ENCODE results near the gene TBC1D17.

Gene TBC1D17

DNA sequence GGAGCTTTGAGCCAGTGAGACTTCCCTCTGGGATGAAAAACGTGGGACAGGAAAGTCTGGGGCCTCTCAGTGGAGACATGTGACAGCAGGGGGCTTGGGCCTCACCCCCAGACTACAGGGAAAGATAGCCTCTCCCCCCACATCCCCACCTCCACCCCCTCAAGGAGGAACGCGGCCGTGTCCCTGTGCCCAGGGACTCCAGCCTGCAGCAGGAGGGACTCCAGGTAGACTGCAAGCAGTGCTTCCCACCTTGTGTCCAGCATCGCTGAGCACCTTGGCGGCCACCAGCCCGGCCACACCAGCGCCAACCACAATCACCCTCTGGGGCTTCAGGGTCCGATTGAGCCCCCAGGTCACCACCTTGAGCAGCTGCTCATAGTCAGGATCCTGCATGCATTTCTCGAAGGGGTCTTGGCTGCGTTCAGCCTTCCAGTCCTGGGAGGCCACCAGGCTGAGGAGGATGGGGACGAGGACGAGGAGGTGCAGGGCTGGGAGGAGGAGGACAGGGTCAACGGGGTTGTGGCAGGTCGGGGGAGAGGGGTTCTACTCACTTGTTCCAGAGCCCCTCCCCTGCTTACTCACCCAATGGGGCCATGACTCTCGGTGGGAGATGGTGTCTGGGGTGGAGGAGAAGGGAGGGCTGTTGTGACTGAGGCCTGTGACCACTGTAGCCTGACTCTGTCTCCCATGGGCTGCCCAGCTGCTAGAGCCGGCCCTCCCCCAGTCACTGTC is 18.2 kb downstream of the TBC1D17 start:
- peak; percentile 79 for DNase-seq

DNA sequence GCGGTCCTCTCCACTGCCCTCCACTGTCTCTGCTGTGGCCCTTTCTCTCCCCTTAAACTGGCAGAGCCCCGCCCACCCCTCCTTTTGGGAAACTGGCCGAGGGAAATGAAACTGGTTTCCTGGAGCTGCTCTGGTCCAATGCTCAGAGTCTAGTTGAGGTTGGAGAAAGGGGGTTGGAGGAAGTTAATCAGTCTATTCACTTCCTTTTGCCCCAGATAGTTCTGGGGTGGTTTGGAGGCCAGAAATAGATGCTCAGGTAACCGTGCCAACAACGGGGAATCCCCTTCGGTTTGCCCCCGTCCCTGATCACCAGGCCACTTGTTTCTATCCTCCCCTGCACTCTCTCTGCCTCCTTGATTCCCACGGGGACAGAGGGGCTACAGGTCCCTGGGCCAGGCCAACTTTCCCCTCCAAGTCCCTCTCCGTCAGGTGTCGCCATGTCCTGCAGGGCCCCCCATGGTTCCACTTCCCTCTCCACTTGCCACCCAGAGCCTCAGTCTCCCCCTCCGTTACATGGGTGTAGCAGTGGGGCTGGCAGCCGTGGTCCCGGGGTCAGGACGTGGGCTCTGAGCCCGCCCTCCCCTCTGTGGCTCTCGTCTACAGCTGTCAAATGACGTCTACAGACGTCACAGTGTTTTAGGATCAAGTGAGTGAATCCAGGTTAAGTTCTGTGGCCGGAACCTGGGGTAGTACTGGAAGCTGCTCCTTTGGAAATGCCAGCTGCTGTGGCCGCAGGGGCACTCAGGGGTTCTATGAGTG is 19.5 kb downstream of the TBC1D17 start, which contains the start of gene IL4I1:
TSS of gene IL4I1 (minus strand) at position 25 of the 759 bp plus-strand sequence. CDS start 727 bp downstream, outside the sequence.
- peak; percentile 90 for DNase-seq

DNA sequence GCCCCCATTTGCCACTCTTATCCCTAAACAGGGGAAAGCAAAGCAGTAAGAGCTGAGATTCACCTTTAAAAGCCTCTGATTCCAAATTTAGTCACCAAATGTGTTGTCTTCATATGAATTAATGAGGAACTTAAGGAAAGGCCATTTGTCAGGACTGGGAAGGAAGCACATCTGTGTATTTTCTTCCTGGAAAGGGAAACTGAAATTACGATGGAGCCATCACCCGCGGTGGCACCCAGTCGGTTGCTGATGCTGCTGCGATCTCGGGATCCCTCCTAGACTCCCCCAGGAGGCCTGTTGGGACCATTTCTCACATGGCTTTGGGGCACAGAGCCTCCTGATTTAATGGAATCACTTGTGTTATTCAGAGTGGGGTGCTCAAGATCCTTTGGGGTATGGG is 26.6 kb downstream of the TBC1D17 start:
- DNase-seq: no peak

DNA sequence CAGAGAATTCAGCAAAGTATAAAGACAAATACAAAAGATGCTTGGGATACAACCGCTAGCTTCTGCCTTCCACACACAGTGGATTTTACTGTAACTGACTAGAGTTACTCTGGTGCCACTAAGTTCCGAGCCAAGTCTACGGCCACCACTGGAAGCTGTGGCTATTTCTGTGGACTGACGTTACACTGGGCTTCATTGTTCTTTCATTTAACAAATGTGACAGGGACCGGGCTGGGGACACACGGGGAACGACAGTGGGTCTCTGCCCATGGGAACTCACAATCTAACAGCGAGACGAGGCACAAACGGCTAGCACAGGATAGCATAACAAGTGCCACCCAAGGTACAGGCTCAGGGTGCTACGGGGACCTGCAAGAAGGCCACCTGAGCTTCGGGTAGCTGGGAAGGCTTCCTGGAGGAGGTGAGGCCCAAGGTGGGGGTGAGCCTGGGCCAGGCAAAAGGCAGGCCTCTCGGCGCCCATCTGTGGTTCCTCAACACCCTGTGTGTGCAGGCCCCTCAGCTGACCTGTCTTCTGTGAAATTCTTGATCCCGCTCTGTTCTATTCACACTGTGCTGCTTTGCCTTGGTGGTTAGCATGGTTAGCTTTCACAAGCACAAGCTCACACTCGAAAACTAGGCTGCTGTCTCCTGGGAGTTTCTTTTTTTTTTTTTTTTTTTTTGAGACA is 29.5 kb downstream of the TBC1D17 start:
- no peak for DNase-seq

DNA sequence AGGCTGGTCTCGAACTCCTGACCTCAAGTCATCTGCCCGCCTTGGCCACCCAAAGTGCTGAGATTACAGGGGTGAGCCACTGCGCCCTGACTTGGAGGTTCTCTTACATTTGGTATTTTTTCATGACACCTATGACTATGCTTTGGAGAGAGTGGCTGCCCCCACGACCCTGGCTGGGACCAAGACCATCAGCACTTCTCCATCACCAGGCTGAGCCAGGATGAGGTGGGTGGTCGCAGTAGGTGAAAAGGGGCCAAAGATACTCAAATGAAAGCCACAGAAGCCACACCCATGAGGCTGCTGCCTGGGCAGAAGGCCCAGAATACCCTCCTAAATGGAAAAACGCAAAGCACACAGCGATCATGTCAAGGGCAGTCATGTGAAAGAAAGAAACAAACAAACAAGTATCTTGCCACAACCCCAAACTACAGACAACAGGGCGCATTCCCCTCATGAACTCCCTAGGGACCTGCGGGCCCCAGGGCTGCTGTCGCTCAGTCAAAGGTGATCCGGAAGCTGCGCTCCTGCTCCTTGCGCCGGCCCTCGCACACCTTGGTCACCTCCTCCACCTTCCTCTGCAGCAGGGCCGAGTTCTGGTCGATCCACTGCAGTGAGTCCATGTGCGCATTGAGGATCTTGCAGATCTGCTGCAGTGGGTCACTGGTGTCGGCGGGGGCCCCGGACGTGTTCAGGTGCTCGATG is 30.4 kb downstream of the TBC1D17 start:
- DNase-seq: no peak

DNA sequence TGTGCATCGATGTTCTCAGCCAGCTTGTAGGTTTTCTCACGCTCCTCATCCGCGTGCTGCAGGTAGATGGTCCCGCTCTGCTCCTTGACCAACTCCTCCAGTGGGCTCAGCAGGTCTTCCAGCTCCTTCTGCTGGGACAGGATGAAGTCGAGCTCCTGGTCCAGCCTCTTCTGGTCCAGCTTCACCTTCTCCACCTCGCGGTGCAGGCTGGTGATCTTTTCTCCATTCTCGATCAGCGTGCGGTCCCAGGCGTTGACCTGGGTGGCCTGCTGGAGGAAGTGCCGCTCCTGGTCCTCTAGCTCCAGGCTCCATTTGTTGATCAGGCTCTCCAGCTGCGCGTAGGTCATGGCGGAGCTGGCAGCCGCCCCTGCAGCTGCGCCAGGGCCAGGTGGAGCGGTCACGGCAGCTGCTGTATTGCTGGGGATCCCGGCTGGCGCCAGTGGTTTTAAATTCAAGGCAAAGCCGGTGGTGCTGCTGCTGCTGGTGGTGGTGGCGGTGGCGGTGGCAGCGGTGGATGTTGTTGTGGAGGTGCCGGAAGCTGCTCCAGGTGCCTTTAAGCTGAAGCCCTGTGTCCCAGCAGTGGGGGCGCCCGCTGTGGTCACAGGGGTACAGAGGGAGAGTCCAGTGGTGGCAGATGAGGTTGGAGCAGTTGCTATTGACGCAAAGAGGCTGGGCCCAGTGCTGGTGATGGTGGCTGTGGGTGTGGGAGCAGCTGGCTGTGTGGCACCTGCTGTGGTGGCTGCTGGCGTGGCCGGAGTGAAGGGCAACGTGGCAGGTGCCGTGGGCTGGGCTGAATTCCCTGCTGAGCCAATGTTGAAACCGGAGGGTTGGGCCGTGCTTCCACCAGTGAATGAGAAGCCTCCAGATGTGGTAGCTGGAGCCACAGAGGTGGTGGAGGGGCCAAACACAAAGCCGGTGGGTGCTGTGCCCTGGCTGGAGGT is 31.2 kb downstream of the TBC1D17 start:
- no peak for DNase-seq

DNA sequence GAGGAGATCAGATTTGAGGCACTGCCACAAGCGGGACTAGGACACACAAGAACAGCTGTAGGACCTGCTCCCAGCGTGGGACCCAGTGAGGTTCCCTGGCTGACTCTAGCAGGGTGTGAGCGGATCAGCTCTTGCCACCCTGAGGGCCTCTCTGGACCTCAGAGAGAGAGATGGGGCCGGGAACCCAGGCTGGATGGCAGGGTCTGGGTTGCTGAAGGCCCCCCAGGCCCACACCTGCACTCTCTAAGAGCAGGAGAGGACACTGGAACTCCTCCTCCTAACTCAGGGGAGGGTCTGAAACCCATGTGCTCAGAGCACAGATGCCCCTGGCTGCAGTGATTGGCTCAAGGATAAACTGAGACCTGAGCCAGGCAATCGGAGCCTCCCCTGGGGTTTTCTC is 32.7 kb downstream of the TBC1D17 start:
- no peak for DNase-seq

DNA sequence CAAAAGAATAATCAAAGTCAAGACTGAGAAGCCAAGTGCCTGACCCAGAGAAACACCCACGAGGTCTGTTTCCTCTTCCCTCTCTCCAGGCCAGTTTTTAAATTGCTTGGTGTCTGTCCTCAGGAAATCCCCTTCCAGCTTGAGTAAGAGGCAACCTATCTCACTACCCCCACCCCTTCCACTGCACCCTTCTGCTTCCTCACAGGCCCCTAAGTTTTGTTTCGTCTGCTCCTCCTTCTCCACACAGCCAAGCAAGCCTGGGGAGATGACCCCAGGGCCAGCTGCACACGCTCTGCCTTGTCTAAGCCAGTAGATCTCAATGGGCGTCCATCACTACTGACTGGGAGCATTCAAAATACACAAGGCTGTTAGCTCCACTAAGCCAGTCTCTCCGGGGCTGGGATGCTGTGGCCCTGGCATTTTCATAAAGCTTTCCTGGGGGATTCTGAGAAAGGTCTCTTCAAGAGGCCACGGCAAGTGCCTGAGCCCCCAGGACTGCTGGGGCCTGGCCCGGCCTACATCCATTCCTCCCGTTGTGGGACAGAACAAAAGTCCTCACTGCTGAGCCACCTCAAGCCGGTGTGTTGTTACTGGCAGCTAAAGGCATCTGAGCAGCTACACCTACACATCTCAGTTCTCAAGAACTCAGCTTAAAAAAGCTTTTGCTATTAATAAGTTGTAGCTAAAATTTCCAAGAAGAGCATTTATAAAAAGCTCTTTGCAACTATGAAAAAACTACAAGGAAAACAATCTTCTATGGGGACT is 34.1 kb downstream of the TBC1D17 start:
- DNase-seq: no peak

DNA sequence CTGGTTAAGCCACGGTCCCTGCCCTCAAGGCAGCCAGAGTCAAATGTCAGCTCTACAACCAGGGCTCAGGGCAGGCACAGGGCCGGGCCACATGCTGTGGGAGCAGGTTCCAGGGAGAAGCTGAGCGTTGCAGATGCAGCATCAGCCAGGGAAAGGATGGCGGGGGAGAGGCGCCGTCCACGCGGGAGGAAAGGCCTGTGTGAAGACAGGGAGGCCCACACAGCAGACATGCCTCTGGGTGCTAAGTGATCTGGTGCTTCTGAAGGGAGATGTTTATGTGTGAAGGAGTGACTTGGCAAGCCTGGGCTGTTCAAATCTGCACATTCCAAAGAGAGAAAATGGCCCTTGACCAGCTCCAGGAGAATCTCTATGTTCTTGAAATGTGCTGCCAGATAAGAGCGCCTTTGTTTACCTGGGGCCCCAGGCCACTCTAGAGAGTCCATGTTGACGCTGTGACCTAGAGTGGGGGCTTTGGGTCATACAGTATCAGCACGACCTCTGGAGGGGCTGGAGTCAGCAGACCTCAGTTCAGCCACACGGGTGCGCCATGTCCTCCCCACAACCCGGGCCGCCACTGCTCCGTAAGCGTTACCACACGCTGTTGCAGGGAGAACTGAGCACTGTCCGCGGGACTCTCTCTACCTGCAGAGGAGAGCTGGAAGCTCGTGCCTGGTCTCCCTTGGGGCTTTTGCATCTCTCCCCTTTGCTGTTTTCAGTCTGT is 35.6 kb downstream of the TBC1D17 start:
- DNase-seq: no peak

DNA sequence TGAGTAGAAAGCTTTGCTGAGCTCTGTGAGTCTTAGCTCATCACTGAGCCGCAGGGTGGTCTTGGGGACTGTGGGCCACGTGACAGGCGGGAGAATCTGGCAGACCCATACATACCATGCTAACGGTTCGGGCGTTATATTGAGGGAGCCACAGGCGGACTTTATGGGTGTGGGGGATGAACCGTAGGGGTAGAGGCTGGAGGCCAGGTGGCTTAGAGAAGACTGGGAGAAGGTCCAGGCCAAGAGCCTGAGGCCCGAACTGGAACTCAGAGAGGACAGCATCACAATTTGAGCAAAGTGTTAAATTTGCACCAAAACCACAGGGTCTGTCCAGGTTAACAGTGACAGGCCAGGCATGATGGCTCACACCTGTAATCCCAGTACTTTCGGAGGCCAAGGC is 36.2 kb downstream of the TBC1D17 start:
- DNase-seq: no peak

DNA sequence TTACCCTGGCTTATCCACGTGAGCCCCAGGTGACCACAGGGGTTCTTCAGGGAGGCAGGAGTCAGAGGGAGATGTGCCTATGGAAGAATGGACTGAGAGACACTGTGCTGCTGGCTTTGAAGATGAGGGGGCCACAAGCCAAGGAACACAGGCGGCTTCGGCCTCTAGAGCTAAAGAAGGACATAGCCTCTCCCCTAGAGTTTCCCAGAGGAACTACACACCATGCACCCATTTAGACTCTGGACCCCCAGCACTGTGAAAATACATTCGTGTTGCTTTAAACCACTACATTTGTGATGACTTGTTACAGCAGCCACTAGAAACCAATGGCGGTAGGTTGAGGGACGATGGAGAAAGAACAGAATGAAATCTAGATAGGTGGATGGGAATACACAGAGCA is 37.8 kb downstream of the TBC1D17 start:
- no peak for DNase-seq

DNA sequence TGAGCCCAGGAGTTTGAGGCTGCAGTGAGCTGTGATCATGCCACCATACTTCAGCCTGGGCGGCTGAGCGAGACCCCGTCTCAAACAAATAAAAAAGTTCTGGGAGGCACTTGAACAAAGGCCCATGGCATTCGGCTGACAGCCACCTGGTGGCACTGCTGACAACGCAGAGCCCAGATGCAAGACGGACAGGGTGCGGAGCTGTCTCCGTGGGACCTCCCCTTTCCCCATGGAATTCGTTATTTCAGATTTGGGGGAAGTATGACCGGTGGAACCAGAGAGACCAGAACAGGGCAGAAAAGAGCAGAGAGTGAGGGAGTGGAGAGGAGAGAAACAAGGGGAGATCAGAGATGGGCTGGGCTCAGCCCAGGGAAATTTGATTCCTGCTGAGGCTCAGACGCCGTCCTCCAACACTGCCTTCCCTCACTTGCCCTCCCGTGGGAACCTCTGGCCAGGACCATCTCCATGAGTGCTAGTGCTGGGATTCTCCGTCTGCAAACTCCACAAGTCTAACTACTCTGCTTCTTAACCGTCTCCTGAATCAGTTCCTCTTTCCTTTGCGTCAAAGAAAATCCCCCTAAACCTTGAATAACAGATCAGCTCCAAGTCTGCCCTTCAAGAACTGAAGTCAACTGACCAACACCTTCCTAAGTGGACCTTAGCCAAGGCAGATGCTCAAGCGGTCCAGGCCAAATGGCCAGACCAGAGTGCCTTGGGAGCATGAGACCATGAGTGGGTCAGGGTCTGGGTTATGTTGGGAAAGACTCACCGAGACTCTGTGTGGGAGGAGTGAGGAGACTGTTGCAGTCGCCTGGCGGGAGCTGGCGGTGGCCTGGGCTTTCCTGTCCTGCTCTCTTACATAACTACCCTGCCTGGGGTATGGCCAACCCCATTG is 39.6 kb downstream of the TBC1D17 start:
- DNase-seq: no peak

DNA sequence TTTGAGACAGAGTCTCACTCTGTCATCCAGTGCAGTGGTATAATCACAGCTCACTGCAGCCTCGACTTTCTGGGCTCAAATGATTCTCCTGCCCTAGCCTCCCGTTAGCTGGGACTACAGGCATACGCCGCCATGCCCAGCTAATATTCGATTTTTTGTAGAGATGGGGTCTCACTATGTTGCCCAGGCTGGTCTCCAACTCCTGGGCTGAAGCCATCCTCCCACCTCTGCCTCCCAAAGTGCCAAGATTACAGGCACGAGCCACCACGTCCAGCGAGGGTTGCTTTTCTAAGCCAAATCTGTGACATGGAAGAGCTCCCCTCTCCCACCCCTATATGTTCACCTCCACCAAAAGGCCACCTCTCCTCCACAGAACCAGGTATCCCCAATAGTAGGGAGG is 40.6 kb downstream of the TBC1D17 start:
- DNase-seq: no peak

DNA sequence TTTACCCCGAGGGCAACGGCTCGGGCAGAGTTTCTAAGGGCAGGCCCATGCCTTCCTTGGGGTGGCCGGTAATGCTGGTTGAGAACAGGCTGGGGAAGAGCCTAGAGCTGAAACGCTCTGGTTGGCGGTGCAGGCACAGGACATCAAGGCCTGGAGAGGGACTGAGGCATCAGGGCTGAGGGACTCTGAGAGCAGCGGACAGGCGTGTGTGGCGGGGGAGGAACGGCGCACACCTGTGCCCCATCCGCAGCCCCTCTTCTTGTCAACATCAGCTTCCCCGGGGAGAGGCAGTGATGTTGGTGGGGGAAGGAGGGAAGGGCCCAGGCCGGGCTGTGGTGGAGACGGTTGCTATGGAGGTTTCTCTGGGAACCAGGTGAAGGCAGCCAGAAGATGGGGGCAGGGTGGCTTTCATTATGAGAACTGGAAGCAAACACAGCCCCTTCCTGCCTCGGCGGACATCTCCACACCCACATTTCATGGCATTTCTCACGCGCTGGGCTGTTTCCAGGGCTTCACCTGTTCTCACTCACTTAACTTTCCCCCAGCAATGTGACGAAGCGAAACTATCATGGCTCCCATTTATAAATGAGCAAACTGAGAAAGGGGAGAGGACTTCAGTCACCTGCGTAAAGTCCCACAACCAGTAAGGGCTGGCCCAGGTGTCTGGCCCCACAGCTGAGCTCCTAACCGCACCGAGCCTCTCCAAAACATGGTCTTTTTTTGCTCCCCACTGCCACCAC is 43.3 kb downstream of the TBC1D17 start:
- DNase-seq: no peak

DNA sequence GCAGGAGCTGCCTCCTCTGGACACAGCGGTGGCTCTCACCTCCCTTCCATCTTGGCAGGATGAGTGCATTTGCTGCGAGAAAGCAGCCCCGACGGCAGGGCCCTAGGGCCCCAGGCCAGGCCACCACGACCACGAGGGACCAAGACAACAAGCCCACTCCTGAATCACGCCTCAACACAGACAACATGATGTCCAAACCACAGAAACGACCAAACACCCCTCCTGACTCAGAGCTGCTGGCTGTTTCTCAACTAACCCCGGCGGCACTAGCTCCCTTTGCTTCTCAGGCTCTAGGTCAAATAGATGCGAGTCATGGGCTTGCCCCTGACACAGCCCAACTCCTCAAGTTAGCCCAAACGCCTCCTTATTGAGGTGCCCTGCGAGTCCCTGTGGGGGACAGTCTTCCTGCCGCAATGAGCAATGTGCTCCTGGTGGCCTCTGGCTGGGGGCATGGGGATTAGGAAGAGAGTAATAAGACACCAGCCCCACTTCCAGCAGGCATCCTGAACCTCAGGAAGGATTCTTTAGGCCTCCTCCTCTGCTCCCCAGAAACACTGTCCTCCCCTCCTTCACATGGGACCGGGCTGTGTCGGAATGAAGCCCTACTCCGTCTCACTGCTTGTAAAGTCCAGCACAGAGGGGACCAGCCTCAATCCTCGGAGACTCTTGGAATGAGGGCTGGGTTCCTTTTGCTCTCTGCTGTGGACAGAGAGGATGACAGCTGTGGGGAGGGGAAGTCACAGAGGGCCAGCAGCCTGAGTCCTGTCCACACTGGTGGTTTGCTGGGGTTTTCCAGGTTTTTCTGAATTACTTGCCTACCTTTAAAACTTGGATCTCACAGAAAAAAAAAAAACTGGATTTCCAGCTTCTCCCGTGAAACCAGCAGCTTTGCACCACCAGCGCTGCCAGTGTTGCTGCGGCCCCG is 44.6 kb downstream of the TBC1D17 start:
- no peak for DNase-seq

DNA sequence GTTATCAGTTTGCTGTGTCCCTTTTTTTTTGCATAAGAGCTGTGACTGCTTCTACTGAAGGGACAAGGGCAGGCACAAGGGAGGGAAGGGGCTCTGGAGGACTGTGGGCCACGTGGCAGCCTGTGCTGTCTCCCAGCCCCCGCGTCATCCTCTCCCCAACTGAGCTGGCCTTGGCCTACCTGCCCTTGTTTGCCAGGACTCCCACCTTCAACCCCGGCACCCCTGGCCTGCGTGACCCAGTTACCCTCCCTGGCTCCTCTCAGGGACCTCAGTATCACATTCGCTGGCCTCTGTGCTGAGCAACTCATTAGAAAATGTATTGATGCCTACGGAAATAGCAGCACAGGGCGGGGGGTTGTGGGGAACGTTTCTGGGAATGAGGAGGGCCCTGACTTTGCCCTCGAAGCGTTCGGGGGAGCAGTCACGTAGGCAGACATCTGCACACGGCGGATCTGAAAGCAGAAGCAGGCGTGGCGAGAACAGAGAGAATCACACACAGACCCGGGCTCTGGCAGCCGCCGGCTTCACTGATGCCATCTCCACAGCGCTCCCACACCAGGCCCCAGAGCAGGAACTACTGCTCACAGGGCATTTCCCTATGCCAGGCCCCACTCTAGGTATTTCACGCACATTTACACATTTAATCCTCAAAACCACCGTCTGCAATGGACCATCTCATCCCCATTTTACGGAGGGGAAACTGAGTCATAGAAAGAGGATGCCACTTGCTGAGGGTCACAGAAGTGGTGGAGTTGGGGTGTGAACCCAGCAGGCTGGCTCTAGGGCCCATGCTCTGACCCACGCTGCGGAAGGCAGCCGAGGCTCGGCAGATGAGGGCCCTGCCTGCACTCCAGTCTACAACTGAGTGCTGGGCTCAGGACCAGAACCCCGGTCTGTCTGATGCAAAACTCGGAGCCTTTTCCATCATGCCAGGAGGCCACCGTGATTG is 45.8 kb downstream of the TBC1D17 start:
- DNase-seq: no peak

All from activated effector memory CD4-positive, alpha-beta T cell treated with anti-CD3 and anti-CD28 coated beads, Interleukin-2, amount 50 U/mL, for 16 hours (primary cell).